ENCODE measurements around the gene EXOC6B.

DNA sequence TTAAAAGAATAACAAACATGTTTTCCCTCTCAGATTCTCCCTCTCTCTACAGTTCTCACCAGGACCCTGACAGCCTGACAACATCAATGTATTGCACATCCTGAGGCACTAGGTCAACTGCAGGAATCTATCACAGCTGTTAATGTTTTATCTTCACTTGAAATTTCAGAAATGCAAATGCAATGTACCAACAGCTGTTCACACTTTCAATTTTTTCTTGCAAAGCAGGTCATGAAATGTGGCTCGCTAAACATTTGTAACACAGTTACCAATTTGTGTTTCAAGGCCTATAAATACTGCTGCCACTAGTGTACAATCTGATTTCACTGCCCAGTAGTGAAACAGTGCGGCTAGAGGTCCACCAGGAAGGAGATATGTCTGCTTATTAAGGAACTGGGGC, 147.8 kb downstream of the EXOC6B start:
- TF ChIP-seq CTCF (IDR thresholded peaks at IDR 0.05) (no peak), POLR2A (IDR thresholded peaks at IDR 0.05) (no peak)

All from esophagus squamous epithelium (tissue), 4 donors.